SK-N-SH (cell line): ENCODE results near the gene VCPKMT. TPM values are rescaled to one million over a fixed set of nuclear protein-coding genes. Genes with fewer than 3 reads are reported as not detected.

Experiments
- CTCF ChIA-PET: fragments of 300-600, 350-600 bp; formaldehyde crosslinking; extraction: SDS; loops from one replicate; lab custom pipeline; 2021; lab: Yijun Ruan, JAX
- POLR2A ChIA-PET: fragments of 350-600 bp; sonication (Branson Sonifier 250); formaldehyde crosslinking; extraction: SDS; loops from one replicate; lab custom pipeline; 2020; ENCODE audit warnings: antibody characterized with exemption, inconsistent platforms; lab: Yijun Ruan, JAX
- DNase-seq: peaks from one replicate; pipeline ENCODE4 v3.0.0; 2012
- H2AFZ ChIP-seq: fragments of 200-600 bp; sonication (generic); 2 replicates; pipeline ENCODE4 v1.8.1; 2016; ENCODE audit warnings: antibody characterized with exemption, mild to moderate bottlenecking, low read depth
- H3F3A ChIP-seq: fragments of 200-600 bp; sonication (generic); replicated peaks from 2 replicates; pipeline ENCODE3; 2016; ENCODE audit warnings: antibody characterized with exemption, mild to moderate bottlenecking; ENCODE audit not compliant: insufficient read depth
- H3K27ac ChIP-seq, 2 experiments: fragments of 200-500 bp in 1 of 2; fragments of 200-600 bp in 1 of 2; sonication (Bioruptor generic) in 1 of 2; sonication (generic), shearing (Covaris generic) in 1 of 2; 2 replicates each; pipeline versions ENCODE4 v1.5.1 to v1.6.1; 2014 to 2016; ENCODE audit warnings: low read depth in 2 of 2, inconsistent platforms in 1 of 2, low read length in 1 of 2, mild to moderate bottlenecking in 1 of 2, mixed read lengths in 1 of 2
- H3K27me3 ChIP-seq: fragments of 200-600 bp; sonication (generic), shearing (Covaris generic); 2 replicates; pipeline ENCODE4 v1.6.1; 2016; ENCODE audit warnings: mixed run types; ENCODE audit not compliant: insufficient read depth
- H3K36me3 ChIP-seq, 2 experiments: fragments of 200-500 bp in 1 of 2; fragments of 200-600 bp in 1 of 2; sonication (Bioruptor generic) in 1 of 2; sonication (generic) in 1 of 2; replicated peaks in 1 of 2; 2 replicates each; pipeline versions ENCODE3 to v1.5.1; 2014 to 2016; ENCODE audit warnings: low read length in 1 of 2, mild to moderate bottlenecking in 1 of 2; ENCODE audit not compliant: insufficient read depth in 2 of 2, control insufficient read depth in 1 of 2
- H3K4me1 ChIP-seq, 2 experiments: fragments of 200-500 bp in 1 of 2; fragments of 200-600 bp in 1 of 2; sonication (Bioruptor generic) in 1 of 2; sonication (generic), shearing (Covaris generic) in 1 of 2; 2 replicates each; pipeline versions ENCODE4 v1.5.1 to v1.6.1; 2014 to 2016; ENCODE audit warnings: low read depth in 1 of 2, low read length in 1 of 2, mixed run types in 1 of 2; ENCODE audit not compliant: insufficient read depth in 2 of 2, control insufficient read depth in 1 of 2
- H3K4me2 ChIP-seq: fragments of 200-600 bp; sonication (generic), shearing (Covaris generic); 2 replicates; pipeline ENCODE4 v1.6.1; 2017; ENCODE audit warnings: mixed run types
- H3K4me3 ChIP-seq, 2 experiments: fragments of 200-500 bp in 1 of 2; fragments of 200-600 bp in 1 of 2; sonication (Bioruptor generic) in 1 of 2; sonication (generic), shearing (Covaris generic) in 1 of 2; 2 replicates each; pipeline versions ENCODE4 v1.5.1 to v1.8.1; 2014 to 2016; ENCODE audit warnings: low read depth in 2 of 2, inconsistent platforms in 1 of 2, low read length in 1 of 2, mild to moderate bottlenecking in 1 of 2, mixed read lengths in 1 of 2, moderate library complexity in 1 of 2
- H3K79me2 ChIP-seq: fragments of 200-600 bp; sonication (generic); 2 replicates; pipeline ENCODE4 v1.8.1; 2017; ENCODE audit warnings: mild to moderate bottlenecking; ENCODE audit not compliant: insufficient read depth
- H3K9ac ChIP-seq: fragments of 200-600 bp; sonication (generic); 2 replicates; pipeline ENCODE4 v1.6.1; 2017; ENCODE audit warnings: mixed run types
- H3K9me2 ChIP-seq: fragments of 200-600 bp; sonication (generic); 2 replicates; pipeline ENCODE4 v1.6.1; 2017; ENCODE audit warnings: mixed run types
- H3K9me3 ChIP-seq: fragments of 200-600 bp; sonication (generic); 2 replicates; pipeline ENCODE4 v1.6.1; 2017; ENCODE audit warnings: mixed run types, mild to moderate bottlenecking, moderate library complexity
- H4K20me1 ChIP-seq: fragments of 200-600 bp; sonication (generic); 2 replicates; pipeline ENCODE4 v1.6.1; 2017; ENCODE audit warnings: mild to moderate bottlenecking, mixed run types; ENCODE audit not compliant: insufficient read depth
- CHD2 ChIP-seq: fragments of 150-350 bp; IDR thresholded peaks from 2 replicates; pipeline ENCODE4 v1.6.1; 2018; ENCODE audit warnings: low read length; ENCODE audit not compliant: partially characterized antibody
- ELF1 ChIP-seq: IDR thresholded peaks from 2 replicates; pipeline ENCODE4 v1.4.0; 2012
- EZH2phosphoT487 ChIP-seq: fragments of 200-600 bp; sonication (generic); IDR thresholded peaks from 2 replicates; pipeline ENCODE4 v1.6.1; 2017; ENCODE audit warnings: low read depth, mixed run types, mild to moderate bottlenecking, antibody characterized with exemption, moderate library complexity, borderline replicate concordance
- FOSL2 ChIP-seq: IDR thresholded peaks from 2 replicates; pipeline ENCODE4 v1.4.0; 2012; ENCODE audit warnings: low read depth, mild to moderate bottlenecking, moderate library complexity, borderline replicate concordance
- FOXM1 ChIP-seq: IDR thresholded peaks from 2 replicates; pipeline ENCODE4 v1.4.0; 2012; ENCODE audit warnings: low read depth, mild to moderate bottlenecking
- GABPA ChIP-seq: IDR thresholded peaks from 2 replicates; pipeline ENCODE4 v1.4.0; 2012; ENCODE audit warnings: low read depth, mild to moderate bottlenecking
- IRF3 ChIP-seq: fragments of 150-350 bp; IDR thresholded peaks from 2 replicates; pipeline ENCODE4 v1.6.1; 2016; ENCODE audit warnings: mild to moderate bottlenecking, low read depth, low read length
- JUND ChIP-seq: IDR thresholded peaks from 2 replicates; pipeline ENCODE4 v1.4.0; 2012
- MEF2A ChIP-seq: IDR thresholded peaks from 2 replicates; pipeline ENCODE4 v1.4.0; 2012; ENCODE audit warnings: low read depth, borderline replicate concordance
- NRF1 ChIP-seq: IDR thresholded peaks from 2 replicates; pipeline ENCODE4 v1.6.1; 2012; ENCODE audit warnings: low read depth, mild to moderate bottlenecking, low read length
- POLR2AphosphoS5 ChIP-seq: IDR thresholded peaks from 2 replicates; pipeline ENCODE4 v1.6.1; 2012; ENCODE audit warnings: low read depth, low read length
- REST ChIP-seq: IDR thresholded peaks from 2 replicates; pipeline ENCODE4 v1.6.1; 2012; ENCODE audit warnings: mild to moderate bottlenecking, low read depth, low read length, moderate library complexity
- SIN3A ChIP-seq: IDR thresholded peaks from 2 replicates; pipeline ENCODE4 v1.6.1; 2012; ENCODE audit warnings: low read depth, mild to moderate bottlenecking, low read length, moderate library complexity, borderline replicate concordance
- SMC3 ChIP-seq: IDR thresholded peaks from 2 replicates; pipeline ENCODE4 v1.6.1; 2012; ENCODE audit warnings: low read depth, low read length, improper control_type of control experiment
- TEAD4 ChIP-seq: IDR thresholded peaks from 2 replicates; pipeline ENCODE4 v1.4.0; 2012; ENCODE audit warnings: mild to moderate bottlenecking, borderline replicate concordance; ENCODE audit not compliant: insufficient read depth
- YY1 ChIP-seq: IDR thresholded peaks from 2 replicates; pipeline ENCODE4 v1.4.0; 2012; ENCODE audit warnings: low read depth, mild to moderate bottlenecking
- WGBS: methylation state at CpG from one replicate; pipeline ENCODE4 v1.1.6; 2017; ENCODE audit warnings: low lambda C conversion rate; 5-methylcytosine and 5-hydroxymethylcytosine counted together
- polyA plus RNA-seq, 3 experiments: library from polyadenylated mRNA; depleted of rRNA; stranded (reverse); fragments of >200 nt; gene quantifications; 2 replicates each; pipeline ENCODE4 v1.2.3, GENCODE V29; 2012
- TF ChIP-seq, protein P1 (sequence below): fragments of 150-350 bp; IDR thresholded peaks from 2 replicates; pipeline ENCODE4 v1.6.1; 2017; ENCODE audit warnings: antibody characterized with exemption, low read length, low read depth, borderline replicate concordance
- TF ChIP-seq, protein P2 (sequence below): IDR thresholded peaks from 2 replicates; pipeline ENCODE4 v1.4.0; 2012; ENCODE audit warnings: low read depth, borderline replicate concordance

The VCPKMT gene
- polyA plus RNA-seq, 1 of the 3 experiments (the other 2 are of a cell fraction) = 7.3 TPM

GRCh38 chr14:50068496-50068895 lies 47.9 kb downstream of the VCPKMT start:
- Histone ChIP-seq H3K27me3 (no peaks in the 10 kb centered on the region), H3K4me1 (no peaks in the 10 kb centered on the region; a peak in 1 of 4 replicates), H3K36me3 (no peaks in the 10 kb centered on the region), H3K9me3 (no peaks in the 10 kb centered on the region), H3K4me3 (no peak overlapping the region), H3K9me2 (no peaks in the 10 kb centered on the region), H2AFZ (no peak overlapping the region), H3K4me2 (no peak overlapping the region), H3K27ac (no peak overlapping the region), H3K9ac (no peak overlapping the region), H4K20me1 (no peaks in the 10 kb centered on the region), H3F3A (no peaks in the 10 kb centered on the region), H3K79me2 (no peaks in the 10 kb centered on the region)
- 100% methylated on average over 7 of the region's 7 CpGs for WGBS
- DNase-seq = no peak
- CTCF ChIA-PET = interaction anchor here (1.8 kb wide), 1 partner anchor 189 kb away, joined by 6 read pairs; no protein-coding TSS in a partner anchor
- POLR2A ChIA-PET = no interaction called here
- TF ChIP-seq EZH2phosphoT487 (no peak), SIN3A (no peak), SMC3 (no peak), REST (no peak), POLR2AphosphoS5 (no peak), GABPA (no peak), FOXM1 (no peak), ELF1 (no peak), YY1 (no peak), IRF3 (no peak)

GRCh38 chr14:50067723-50068495 lies 48.5 kb downstream of the VCPKMT start:
- H3K9me2 ChIP-seq = no peaks in the 10 kb centered on the region
- no peak overlapping the region for H3K4me3 ChIP-seq
- no peaks in the 10 kb centered on the region for H3K27me3 ChIP-seq
- H3K9ac ChIP-seq = no peak overlapping the region
- H4K20me1 ChIP-seq = no peaks in the 10 kb centered on the region
- H2AFZ ChIP-seq = no peak overlapping the region
- no peak for DNase-seq
- 81% methylated on average over 8 of the region's 8 CpGs for WGBS
- H3K9me3 ChIP-seq = no peaks in the 10 kb centered on the region
- H3K27ac ChIP-seq = peak overlapping the region in 1 of 2 experiments; percentile 36; a peak in 1 of 4 replicates
- POLR2A ChIA-PET = no interaction called here
- peaks cover 4% of the 10 kb centered on the region for H3F3A ChIP-seq
- CTCF ChIA-PET = interaction anchor here (1.1 to 1.8 kb wide), 4 partner anchors 14 to 207 kb away, joined by 3 to 6 read pairs (median 4); no protein-coding TSS in a partner anchor
- H3K4me2 ChIP-seq = no peak overlapping the region
- H3K36me3 ChIP-seq = no peaks in the 10 kb centered on the region
- H3K79me2 ChIP-seq = no peaks in the 10 kb centered on the region
- H3K4me1 ChIP-seq = peaks cover 1 to 4% of the 10 kb centered on the region in 2 experiments; a peak in 2 of 4 replicates
- TF ChIP-seq GABPA (no peak), SMC3 (no peak), NRF1 (no peak), TEAD4 (no peak), FOSL2 (no peak), JUND (no peak), MEF2A (no peak), CHD2 (no peak)
- TF ChIP-seq, protein P1, sequence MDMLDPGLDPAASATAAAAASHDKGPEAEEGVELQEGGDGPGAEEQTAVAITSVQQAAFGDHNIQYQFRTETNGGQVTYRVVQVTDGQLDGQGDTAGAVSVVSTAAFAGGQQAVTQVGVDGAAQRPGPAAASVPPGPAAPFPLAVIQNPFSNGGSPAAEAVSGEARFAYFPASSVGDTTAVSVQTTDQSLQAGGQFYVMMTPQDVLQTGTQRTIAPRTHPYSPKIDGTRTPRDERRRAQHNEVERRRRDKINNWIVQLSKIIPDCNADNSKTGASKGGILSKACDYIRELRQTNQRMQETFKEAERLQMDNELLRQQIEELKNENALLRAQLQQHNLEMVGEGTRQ = no peak
- TF ChIP-seq, protein P2, sequence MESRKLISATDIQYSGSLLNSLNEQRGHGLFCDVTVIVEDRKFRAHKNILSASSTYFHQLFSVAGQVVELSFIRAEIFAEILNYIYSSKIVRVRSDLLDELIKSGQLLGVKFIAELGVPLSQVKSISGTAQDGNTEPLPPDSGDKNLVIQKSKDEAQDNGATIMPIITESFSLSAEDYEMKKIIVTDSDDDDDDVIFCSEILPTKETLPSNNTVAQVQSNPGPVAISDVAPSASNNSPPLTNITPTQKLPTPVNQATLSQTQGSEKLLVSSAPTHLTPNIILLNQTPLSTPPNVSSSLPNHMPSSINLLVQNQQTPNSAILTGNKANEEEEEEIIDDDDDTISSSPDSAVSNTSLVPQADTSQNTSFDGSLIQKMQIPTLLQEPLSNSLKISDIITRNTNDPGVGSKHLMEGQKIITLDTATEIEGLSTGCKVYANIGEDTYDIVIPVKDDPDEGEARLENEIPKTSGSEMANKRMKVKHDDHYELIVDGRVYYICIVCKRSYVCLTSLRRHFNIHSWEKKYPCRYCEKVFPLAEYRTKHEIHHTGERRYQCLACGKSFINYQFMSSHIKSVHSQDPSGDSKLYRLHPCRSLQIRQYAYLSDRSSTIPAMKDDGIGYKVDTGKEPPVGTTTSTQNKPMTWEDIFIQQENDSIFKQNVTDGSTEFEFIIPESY = no peak
